Measurements from ENCODE around the gene GLS2. TPM values are rescaled to one million over a fixed set of nuclear protein-coding genes. Genes with fewer than 3 reads are reported as not detected.
"Not testable (repeated sequence)": the region's sequence is repeated elsewhere in the genome, so short reads cannot be mapped to it uniquely, and the experiment has no call there.

Gene GLS2
- total RNA-seq, 2 donors from 2014 or later = 4.4 to 4.7 TPM

DNA sequence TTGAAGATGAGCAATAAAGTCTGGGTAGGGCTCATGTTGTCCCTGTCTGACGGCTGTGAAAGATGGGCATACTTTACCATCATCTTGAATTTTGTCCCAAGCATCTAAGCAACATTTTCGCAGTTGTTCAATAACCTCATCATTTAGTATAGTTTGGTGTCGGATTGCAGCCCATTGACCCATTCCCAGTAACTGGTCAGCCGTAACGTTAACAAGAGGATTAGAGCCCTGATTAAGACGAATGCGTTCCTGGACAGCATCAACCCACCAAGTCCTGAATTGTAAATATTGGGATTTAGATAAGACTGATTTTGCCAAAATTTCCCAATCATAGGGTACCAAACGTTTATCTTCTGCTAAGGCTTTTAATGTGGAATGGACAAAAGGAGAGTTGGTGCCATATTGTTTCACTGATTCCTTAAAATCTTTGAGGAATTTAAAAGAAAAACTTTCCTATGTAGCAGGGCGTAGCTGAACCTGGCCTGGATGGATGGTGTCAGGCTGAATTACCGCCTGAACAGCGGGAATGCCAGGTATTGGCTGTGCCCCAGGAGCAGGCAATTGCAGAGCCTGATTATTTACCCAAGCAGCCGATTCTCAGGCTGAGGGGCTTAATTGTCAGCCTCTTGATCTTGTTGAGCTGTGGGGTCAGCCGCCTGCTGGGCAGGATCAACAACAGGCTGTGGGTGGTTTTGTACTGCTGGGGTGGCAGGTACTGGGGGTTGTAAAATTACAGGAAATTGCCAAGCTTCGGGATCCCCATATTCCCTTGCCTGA lies 10.4 kb upstream of the GLS2 start:
- not testable (repeated sequence) for H3K27ac Mint-ChIP-seq; ATAC-seq; H3K9me3 Mint-ChIP-seq; DNase-seq (ENCODE audit: low spot score in 2 of 2); H3K36me3 Mint-ChIP-seq

DNA sequence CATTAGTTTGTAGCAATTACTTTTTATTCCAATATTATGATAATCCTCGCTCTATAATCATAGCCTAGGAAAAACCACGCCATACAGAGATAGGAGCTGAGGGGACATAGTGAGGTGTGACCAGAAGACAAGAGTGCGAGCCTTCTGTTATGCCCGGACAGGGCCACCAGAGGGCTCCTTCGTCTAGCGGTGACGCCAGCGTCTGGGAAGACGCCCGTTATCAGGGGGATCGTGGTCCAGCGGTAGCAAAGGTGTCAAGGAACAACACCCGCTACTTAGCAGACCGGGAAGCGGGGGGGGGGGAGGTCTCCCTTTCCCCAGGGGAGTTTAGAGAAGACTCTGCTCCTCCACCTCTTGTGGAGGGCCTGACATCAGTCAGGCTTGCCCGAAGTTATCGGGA lies 8.7 kb upstream of the GLS2 start:
- not testable (repeated sequence) for H3K36me3 Mint-ChIP-seq, H3K27ac Mint-ChIP-seq, ATAC-seq, H3K9me3 Mint-ChIP-seq
- peak; percentile 55 to 64 for DNase-seq (ENCODE audit: low spot score in 2 of 2)

DNA sequence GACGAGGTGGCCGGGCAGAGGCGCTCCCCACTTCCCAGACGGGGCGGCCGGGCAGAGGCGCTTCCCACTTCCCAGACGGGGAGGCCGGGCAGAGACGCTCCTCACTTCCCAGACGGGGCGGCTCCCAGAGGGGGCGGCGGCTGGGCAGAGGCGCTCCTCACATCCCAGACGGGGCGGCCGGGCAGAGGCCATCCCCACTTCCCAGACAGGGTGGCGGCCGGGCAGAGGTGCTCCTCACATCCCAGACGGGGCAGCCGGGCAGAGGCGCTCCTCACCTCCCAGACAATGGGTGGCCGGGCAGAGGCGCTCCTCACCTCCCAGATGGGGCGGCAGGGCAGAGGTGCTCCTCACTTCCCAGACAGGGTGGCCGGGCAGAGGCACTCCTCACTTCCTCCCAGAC lies 6.5 kb upstream of the GLS2 start:
- not testable (repeated sequence) for DNase-seq (ENCODE audit: low spot score in 2 of 2); H3K9me3 Mint-ChIP-seq; H3K27ac Mint-ChIP-seq; ATAC-seq; H3K36me3 Mint-ChIP-seq

DNA sequence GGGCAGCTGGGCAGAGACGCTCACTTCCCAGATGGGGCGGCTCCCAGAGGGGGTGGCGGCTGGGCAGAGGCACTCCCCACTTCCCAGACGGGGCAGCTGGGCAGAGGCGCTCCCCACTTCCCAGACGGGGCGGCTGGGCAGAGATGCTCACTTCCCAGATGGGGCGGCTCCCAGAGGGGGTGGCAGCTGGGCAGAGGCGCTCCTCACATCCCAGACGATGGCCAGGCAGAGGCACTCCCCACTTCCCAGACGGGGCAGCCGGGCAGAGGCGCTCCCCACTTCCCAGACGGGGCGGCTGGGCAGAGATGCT lies 6.1 kb upstream of the GLS2 start:
- not testable (repeated sequence) for H3K27ac Mint-ChIP-seq; DNase-seq (ENCODE audit: low spot score in 2 of 2); ATAC-seq; H3K36me3 Mint-ChIP-seq; H3K9me3 Mint-ChIP-seq

DNA sequence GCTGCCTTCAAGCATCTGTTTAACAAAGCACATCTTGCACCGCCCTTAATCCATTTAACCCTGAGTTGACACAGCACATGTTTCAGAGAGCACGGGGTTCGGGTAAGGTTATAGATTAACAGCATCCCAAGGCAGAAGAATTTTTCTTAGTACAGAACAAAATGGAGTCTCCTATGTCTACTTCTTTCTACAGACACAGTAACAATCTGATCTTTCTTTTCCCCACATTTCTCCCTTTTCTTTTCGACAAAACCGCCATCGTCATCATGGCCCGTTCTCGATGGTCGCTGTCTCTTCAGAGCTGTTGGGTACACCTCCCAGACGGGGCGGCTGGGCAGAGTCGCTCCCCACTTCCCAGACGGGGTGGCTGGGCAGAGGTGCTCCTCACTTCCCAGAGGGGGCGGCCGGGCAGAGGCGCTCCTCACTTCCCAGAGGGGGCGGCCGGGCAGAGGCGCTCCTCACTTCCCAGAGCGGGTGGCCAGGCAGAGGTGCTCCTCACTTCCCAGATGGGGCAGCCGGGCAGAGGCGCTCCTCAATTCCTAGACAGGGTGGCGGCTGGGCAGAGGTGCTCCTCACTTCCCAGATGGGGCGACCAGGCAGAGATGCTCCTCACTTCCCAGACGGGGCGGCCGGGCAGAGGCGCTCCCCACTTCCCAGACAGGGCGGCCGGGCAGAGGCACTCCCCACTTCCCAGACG lies 5.6 kb upstream of the GLS2 start:
- H3K27ac Mint-ChIP-seq, H3K36me3 Mint-ChIP-seq, H3K9me3 Mint-ChIP-seq: not testable (repeated sequence)

DNA sequence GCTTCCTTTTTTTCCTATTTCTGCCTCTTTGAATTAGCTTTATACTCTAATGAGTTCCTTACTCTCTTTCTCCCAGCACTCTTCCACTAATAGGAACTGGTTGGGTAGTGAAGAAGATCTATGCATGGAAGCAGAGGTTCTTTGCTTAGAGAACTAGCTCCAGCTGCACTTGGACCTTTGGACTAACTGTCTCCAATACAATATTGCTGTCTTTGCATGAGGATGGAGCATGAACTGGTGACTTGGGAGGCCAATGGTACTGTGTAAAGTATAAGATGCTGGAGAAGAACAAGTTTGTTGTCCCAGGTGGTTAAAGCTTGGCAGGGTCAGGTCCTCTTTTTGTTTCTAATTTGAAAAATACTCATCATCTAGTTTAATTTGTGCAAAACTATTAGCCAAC lies 2.4 kb upstream of the GLS2 start:
- ATAC-seq = no peak
- H3K36me3 Mint-ChIP-seq = peaks cover 8% of the 10 kb centered on the region in 2 donors
- H3K9me3 Mint-ChIP-seq = peaks cover 5% of the 10 kb centered on the region in 2 donors
- no peak overlapping the region for H3K27ac Mint-ChIP-seq
- DNase-seq (ENCODE audit: low spot score in 2 of 2) = no peak

More for the DNA sequence above, 5.6 kb upstream of the GLS2 start:
- not testable (repeated sequence) for ATAC-seq; DNase-seq (ENCODE audit: low spot score in 2 of 2)

DNA sequence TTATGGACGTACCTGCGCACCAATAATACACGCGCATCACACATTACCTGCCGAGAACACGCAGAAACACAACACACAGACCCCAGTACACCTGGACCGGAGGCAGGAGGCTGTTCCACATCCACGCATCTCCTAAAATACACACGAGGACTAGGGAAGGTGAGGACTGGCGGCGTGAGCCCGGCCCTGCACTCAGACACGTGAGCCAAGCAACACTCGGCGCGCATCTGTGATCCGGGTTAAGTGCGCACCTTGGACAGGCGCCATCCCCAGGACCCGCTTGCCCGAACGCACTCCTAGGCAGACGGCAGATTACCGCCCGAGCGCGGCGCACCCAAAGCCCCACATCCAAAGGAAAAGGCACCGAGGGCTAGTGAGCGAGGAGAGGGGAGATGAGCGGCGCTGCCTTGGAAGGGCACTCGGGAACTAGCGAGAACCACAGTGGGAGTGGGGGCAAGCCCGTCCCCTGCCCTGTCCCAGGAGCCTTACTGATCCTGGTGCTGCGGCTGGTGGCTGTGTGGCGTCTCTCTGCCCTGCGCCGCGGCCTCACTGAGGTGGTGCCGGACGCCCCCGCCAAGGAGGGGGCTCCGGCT lies 417 bp downstream of the GLS2 start:
- H3K36me3 Mint-ChIP-seq = peaks cover 8% of the 10 kb centered on the region in 2 donors
- H3K27ac Mint-ChIP-seq = peak overlapping the region in 1 of 2 donors; percentile 20
- H3K9me3 Mint-ChIP-seq = peaks cover 5% of the 10 kb centered on the region in 2 donors
- DNase-seq (ENCODE audit: low spot score in 2 of 2) = peak; percentile 42 to 58
- ATAC-seq = peak; percentile 32 to 51

DNA sequence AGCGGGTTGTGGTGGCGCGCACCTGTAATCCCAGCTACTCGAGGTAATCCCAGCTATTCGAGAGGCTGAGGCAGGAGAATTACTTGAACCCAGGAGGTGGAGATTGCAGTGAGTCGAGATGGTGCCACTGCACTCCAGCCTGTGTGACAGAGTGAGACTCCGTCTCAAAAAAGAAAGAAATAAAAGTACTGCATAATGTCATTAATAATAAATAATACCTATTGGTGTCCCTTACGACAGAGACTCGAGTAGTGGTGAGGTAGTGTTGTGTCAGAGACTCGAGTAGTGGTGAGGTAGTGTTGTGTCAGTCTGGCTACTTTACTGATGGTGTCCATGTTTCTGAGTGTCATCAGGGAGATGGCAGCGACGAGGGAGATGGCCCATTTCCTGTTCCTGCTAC lies 1.3 kb downstream of the GLS2 start:
- ATAC-seq (no peak), DNase-seq (ENCODE audit: low spot score in 2 of 2) (no peak)
- Mint-ChIP-seq H3K27ac (no peak overlapping the region), H3K36me3 (peaks cover 8% of the 10 kb centered on the region in 2 donors), H3K9me3 (peaks cover 5% of the 10 kb centered on the region in 2 donors)

DNA sequence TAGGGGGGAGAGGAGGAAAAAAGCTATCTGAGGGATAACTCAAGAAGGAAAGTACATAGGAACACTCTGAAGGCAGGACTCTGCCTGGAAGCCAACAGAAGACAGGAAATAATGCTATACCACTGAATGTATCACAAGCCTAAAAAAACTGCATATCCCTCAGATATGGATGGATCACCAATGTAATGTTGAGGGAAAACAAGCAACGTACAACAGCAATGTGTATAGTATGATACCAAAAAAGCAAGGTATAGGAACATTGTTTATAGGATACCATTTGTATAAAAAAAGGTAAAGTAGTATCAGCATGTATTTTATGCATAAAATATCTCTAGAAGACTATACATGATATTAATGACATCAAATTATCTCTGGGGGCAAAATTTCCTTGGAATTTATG lies 3.4 kb downstream of the GLS2 start:
- peaks cover 8% of the 10 kb centered on the region in 2 donors for H3K36me3 Mint-ChIP-seq
- ATAC-seq (no peak), DNase-seq (ENCODE audit: low spot score in 2 of 2) (no peak)
- H3K27ac Mint-ChIP-seq = no peak overlapping the region
- peaks cover 5% of the 10 kb centered on the region in 2 donors for H3K9me3 Mint-ChIP-seq

DNA sequence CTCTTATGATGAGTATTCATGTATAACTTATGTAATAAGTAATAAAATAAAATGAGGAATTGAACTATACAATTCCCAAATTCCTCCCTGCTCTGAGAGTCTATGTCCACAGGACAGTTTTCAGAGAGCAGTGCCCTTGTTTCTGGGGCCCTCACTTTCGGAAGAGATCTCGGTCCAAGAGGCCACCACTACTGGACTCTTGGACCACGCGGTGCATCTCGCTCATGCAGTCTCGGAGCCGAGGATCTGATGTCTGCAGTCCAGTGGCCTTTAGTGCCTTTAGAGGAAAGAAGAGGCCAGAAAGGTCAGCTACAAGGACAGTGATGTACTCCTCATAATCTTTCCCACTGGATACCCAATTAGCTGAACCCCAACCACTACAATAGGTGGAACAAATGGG lies 8.3 kb downstream of the GLS2 start:
- ATAC-seq (no peak), DNase-seq (ENCODE audit: low spot score in 2 of 2) (no peak)
- no peak overlapping the region for H3K27ac Mint-ChIP-seq
- no peaks in the 10 kb centered on the region for H3K9me3 Mint-ChIP-seq
- H3K36me3 Mint-ChIP-seq = no peaks in the 10 kb centered on the region

DNA sequence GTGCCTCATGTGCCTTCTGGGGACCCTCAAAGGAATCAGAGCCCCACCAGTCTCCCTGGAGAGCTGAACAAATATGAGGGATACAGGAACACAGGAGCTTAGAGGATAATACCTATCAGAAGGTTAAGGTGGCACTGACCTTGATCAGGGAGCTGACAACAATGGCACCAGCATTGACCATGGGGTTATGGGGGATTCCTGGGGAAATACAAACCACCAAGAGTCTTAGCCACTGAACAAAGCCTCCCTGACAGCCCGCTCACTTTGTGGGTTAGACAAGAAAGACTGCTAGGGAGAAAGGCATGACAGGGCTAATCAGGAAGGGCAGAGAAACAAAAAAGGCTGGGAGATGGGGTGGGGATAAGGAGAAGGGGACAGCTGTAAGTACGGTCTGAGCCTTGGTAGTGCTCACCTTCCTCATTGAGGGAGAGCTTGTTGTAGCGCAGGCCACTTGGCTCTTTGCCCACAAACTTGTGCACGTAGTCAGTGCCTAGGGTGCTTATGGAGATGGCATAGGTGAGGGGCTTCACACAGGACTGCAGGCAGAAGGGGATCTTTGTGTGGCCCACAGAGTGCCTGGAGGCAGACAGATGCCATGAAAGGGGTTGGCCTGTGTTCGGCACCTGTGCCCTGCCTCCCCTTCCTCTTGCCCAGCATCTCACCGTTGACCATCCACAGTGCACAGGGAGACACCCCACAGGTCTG lies 10.3 kb downstream of the GLS2 start:
- H3K27ac Mint-ChIP-seq = peak overlapping the region in 1 of 2 donors; percentile 72
- H3K9me3 Mint-ChIP-seq = no peaks in the 10 kb centered on the region
- no peaks in the 10 kb centered on the region for H3K36me3 Mint-ChIP-seq
- DNase-seq (ENCODE audit: low spot score in 2 of 2) (no peak), ATAC-seq (no peak)

DNA sequence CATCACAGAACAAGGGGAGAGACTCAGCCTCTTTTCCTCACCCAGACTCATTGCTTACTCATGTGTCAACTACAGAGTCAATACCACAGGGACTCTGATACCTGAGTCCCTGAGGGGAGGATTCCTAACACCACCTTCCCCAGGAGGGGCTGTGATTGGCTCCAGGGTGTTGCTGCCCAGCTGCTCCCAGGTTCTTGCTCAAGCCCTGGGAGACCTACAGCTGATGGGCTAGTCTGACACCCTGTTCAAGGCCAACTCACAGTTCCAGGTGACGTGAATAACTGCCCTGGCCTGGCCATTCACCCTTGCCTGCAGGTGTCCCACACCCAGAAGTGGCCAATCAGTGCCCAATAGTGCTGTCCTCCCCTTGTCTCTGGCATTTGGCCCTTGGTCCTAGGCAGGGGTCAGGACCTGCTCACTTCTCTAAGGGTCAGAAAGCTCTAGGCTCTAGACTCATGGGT lies 11.0 kb downstream of the GLS2 start:
- Mint-ChIP-seq H3K27ac (peak overlapping the region in 1 of 2 donors; percentile 72), H3K36me3 (no peaks in the 10 kb centered on the region), H3K9me3 (no peaks in the 10 kb centered on the region)
- ATAC-seq = no peak
- no peak for DNase-seq (ENCODE audit: low spot score in 2 of 2)

DNA sequence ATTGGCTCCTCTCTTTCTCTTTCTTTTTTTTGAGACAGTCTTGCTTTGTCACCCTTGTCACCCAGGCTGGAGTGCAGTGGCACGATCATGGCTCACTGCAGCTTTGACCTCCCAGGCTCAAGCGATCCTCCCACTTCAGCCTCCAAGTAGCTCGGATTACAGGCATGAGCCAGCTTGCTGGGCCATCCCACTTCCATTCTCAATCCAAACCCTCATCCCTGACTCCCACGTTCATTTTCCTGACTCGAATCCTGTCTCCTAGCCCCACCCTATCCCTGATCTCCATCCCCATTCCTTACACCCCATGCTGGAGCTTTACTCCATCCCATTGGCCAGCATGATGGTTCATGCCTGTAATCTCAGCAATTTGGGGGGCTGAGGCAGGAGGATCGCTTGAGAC lies 11.8 kb downstream of the GLS2 start:
- Mint-ChIP-seq H3K36me3 (peaks cover 0 to 2% of the 10 kb centered on the region in 2 donors), H3K27ac (peak overlapping the region in 1 of 2 donors; percentile 27), H3K9me3 (no peaks in the 10 kb centered on the region)
- ATAC-seq (no peak), DNase-seq (ENCODE audit: low spot score in 2 of 2) (no peak)

DNA sequence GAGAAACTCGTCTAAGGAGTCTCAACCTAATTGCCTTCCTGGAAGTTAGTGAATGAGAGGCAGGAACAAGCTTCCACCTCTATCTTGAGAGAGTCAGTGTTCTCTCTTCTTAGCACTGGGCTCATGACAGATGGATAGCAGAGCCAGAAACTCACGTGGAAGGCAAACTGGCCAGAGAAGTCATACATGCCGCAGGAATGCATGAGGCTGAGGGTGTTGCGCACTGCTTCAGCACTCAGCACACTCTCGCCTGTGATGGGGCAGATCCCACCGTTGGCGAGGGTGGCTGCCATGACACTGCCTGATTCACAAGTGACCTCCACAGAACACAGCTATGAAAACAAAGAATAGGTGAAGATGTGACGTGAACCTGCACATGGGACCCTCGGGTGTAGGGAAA lies 13.6 kb downstream of the GLS2 start:
- Mint-ChIP-seq H3K27ac (peak overlapping the region in 1 of 2 donors; percentile 27), H3K36me3 (peaks cover 7 to 13% of the 10 kb centered on the region in 2 donors), H3K9me3 (no peaks in the 10 kb centered on the region)
- DNase-seq (ENCODE audit: low spot score in 2 of 2) (no peak), ATAC-seq (no peak)

DNA sequence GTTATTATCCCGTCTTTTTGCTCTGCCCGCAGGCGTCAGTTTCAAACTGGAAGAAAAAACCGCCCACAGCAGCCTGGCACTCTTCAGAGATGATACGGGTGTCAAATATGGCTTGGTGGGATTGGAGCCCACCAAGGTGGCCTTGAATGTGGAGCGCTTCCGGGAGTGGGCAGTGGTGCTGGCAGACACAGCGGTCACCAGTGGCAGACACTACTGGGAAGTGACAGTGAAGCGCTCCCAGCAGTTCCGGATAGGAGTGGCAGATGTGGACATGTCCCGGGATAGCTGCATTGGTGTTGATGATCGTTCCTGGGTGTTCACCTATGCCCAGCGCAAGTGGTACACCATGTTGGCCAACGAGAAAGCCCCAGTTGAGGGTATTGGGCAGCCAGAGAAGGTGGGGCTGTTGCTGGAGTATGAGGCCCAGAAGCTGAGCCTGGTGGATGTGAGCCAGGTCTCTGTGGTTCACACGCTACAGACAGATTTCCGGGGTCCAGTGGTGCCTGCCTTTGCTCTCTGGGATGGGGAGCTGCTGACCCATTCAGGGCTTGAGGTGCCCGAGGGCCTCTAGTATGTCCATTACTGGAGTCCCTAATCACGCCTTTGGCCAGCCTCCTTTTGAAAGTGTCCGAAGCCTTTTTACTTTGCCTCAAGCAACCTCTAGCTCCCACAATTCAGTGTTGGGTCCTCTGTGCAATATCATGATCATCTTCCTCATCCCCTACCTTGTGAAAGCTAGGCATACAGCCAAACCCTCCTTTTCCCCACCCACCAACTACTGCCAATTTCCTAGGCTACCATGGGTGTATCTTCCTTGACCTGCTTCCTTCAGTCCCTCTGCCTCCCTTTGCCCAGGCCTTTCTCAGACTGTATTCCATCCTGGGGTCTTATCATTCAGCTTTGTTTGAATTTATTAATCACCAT lies 18.7 kb downstream of the GLS2 start:
- ATAC-seq (no peak), DNase-seq (ENCODE audit: low spot score in 2 of 2) (peak in 1 of 2 donors; percentile 61)
- H3K36me3 Mint-ChIP-seq = peaks cover 17 to 26% of the 10 kb centered on the region in 2 donors
- H3K9me3 Mint-ChIP-seq = no peaks in the 10 kb centered on the region
- peak overlapping the region; percentile 97 to 98 for H3K27ac Mint-ChIP-seq
